OCI-LY7 (cell line): ENCODE results near the gene CDK19.

Source experiments
- EZH2phosphoT487 ChIP-seq: fragments of 200-600 bp; sonication (generic); IDR thresholded peaks from 2 replicates; pipeline ENCODE4 v1.6.1; 2018; ENCODE audit warnings: low read depth, borderline replicate concordance, mild to moderate bottlenecking, mixed run types, antibody characterized with exemption, low read length, moderate library complexity, mixed read lengths
- TF ChIP-seq, protein P1 (sequence below): fragments of 200-600 bp; sonication (generic); conservative IDR thresholded peaks from 2 replicates; pipeline ENCODE4 v1.5.1; 2014; ENCODE audit warnings: mild to moderate bottlenecking, antibody characterized with exemption, low read length, moderate library complexity, mixed read lengths

DNA sequence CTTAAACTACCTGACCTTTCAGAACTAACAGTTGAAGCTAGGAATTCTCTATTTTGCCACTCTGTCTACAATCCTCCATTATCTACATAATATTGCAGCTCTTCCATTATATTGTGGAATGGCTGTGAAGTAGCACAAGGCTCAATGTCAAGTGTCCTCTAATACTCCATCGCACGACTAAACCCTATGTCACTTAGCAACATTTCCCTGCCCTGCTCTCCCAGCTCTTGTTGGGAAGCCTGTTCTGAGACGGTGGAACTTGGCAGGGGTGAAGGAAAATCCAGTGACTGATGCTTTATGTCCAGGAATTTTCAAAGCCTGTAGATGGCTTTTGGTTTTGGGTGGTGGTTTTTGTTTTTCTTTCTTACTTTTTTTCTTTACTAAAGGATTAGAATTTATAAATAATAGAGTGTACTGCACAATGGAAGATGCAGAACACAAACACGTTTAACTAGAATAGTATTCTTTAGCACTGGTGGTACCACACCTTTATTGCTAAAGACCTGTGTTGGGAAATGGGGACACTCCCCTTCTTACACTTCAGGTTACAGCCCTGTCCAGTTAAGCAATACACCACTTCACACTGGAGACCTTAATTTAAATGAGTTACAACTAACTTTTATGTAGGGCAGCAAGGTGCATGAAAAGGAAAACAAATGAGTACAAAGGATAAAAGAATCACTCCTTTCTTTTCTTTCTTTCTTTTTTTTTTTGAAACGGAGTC is 38.6 kb upstream of the CDK19 start:
- TF ChIP-seq, protein P1, sequence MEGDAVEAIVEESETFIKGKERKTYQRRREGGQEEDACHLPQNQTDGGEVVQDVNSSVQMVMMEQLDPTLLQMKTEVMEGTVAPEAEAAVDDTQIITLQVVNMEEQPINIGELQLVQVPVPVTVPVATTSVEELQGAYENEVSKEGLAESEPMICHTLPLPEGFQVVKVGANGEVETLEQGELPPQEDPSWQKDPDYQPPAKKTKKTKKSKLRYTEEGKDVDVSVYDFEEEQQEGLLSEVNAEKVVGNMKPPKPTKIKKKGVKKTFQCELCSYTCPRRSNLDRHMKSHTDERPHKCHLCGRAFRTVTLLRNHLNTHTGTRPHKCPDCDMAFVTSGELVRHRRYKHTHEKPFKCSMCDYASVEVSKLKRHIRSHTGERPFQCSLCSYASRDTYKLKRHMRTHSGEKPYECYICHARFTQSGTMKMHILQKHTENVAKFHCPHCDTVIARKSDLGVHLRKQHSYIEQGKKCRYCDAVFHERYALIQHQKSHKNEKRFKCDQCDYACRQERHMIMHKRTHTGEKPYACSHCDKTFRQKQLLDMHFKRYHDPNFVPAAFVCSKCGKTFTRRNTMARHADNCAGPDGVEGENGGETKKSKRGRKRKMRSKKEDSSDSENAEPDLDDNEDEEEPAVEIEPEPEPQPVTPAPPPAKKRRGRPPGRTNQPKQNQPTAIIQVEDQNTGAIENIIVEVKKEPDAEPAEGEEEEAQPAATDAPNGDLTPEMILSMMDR: no peak
- no peak for TF ChIP-seq EZH2phosphoT487
